22Rv1 (cell line): ENCODE results near the gene HSD17B11.
"Not testable (repeated sequence)": the region's sequence is repeated elsewhere in the genome, so short reads cannot be mapped to it uniquely, and the experiment has no call there.

Source experiments
- H3K27ac ChIP-seq: fragments of 450-650 bp; 2 replicates; pipeline ENCODE4 v1.5.1; 2017
- ZFX ChIP-seq: fragments of 450-650 bp; IDR thresholded peaks from 2 replicates; pipeline ENCODE4 v1.6.1; 2017; ENCODE audit warnings: antibody characterized with exemption, borderline replicate concordance
- TF ChIP-seq, protein P1 (sequence below): fragments of 450-650 bp; IDR thresholded peaks from 2 replicates; pipeline ENCODE4 v1.5.1; 2017; ENCODE audit warnings: mild to moderate bottlenecking

The HSD17B11 gene

DNA sequence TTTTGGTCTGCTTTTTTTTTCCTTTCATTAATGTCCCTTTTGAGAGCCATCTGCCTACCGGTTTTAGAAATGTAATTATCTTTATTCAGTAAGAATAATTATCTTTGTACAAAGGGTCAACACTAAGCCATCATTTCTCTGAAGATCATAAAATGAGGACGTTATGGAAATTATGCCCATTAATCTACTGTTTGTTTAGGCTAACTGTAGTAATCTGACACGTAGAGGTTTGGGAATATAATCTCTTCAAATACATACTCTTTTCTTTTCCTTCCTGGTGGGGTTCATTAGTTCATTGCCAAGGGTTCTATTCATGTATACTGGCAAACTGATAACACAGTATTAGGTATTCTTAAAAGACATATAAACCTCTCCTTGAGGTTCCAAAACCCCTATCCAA is 64.5 kb downstream of the HSD17B11 start:
- H3K27ac ChIP-seq: no peak overlapping the region
- TF ChIP-seq, protein P1, sequence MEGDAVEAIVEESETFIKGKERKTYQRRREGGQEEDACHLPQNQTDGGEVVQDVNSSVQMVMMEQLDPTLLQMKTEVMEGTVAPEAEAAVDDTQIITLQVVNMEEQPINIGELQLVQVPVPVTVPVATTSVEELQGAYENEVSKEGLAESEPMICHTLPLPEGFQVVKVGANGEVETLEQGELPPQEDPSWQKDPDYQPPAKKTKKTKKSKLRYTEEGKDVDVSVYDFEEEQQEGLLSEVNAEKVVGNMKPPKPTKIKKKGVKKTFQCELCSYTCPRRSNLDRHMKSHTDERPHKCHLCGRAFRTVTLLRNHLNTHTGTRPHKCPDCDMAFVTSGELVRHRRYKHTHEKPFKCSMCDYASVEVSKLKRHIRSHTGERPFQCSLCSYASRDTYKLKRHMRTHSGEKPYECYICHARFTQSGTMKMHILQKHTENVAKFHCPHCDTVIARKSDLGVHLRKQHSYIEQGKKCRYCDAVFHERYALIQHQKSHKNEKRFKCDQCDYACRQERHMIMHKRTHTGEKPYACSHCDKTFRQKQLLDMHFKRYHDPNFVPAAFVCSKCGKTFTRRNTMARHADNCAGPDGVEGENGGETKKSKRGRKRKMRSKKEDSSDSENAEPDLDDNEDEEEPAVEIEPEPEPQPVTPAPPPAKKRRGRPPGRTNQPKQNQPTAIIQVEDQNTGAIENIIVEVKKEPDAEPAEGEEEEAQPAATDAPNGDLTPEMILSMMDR: no peak
- no peak for TF ChIP-seq ZFX

DNA sequence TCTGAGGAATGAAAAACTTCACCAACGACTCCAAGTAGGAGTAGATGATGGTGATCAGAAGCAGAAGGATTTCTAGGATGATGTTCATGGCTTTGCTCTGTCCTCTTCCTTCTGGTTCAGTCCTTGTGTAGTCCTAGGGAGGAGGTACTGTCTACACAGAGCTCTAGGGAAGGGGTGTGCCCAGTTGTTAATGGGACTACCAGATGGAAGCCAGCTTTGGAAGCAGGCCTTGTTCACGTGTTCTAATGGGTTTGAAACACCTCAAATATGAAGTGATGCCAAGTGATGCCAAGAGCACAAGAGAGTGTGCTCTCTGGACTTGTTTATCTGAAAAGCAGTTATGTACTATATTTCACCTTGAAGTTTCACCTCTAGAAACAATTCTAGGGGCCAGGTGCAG is 68.2 kb downstream of the HSD17B11 start, which contains the start of gene HSD17B13:
TSS of gene HSD17B13 (minus strand) at position 129 of the 400 bp plus-strand sequence. CDS start at position 88, 41 bp downstream.
- no peak within 1 kb of the TSS for H3K27ac ChIP-seq
- no peak for TF ChIP-seq ZFX
- TF ChIP-seq, protein P1: no peak

DNA sequence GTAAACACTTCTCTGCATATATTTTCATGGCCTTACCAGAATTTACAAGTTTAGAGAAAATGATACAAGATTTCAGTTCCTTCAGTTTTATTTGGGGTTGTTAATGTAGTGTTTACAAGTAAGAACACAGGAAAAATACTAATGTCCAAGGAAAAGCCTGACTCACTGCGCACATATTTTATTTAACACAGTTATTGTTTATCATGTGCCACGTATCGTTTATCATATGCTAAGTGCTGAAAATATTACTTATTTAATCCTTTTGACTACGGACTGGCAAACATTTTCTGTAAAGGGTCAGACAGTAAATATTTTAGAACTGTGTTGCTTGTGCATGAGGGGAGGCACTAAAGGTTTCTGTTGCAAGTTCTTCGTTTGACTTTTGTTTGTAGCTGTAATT is 69.1 kb downstream of the HSD17B11 start:
- no peak overlapping the region for H3K27ac ChIP-seq
- TF ChIP-seq, protein P1: no peak
- no peak for TF ChIP-seq ZFX

DNA sequence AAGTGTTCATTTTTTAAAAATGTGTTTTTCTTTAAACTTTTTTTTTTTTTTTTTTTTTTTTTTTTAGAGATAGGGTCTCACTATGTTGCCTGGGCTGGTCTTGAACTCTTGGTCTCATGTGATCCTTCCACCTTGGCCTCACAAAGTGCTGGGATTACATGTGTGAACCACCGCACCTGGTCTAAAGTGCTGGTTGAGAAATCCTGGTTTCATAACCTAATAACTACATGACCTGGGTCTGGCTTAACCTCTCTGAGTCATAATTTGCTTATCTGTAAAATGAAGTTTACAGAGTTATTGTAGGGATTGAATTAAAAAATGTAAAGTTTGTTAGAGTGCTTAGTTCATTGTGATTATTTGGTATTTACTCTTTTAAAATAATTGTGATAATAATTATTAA is 73.5 kb downstream of the HSD17B11 start:
- TF ChIP-seq ZFX: no peak
- TF ChIP-seq, protein P1: no peak
- H3K27ac ChIP-seq: no peak overlapping the region

DNA sequence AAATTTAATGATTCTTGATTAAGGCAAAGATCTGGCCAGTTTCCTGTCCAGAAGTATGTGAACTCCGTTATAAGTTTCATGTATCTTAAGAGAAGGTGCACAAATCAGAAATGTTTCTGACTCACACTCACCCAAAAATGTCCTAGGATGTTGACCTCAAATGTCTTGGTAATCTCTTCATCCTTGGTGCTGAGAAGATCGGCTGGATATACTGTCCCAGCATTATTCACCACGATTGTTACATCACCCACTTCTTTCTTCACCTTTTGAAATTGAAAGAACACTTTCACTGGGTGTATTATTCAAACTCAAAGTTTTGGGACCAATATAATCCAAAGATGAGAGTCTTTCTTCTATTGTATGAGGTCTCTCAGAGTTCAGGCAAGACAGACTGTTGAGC is 74.0 kb downstream of the HSD17B11 start:
- no peak for TF ChIP-seq ZFX
- TF ChIP-seq, protein P1: no peak
- no peak overlapping the region for H3K27ac ChIP-seq

DNA sequence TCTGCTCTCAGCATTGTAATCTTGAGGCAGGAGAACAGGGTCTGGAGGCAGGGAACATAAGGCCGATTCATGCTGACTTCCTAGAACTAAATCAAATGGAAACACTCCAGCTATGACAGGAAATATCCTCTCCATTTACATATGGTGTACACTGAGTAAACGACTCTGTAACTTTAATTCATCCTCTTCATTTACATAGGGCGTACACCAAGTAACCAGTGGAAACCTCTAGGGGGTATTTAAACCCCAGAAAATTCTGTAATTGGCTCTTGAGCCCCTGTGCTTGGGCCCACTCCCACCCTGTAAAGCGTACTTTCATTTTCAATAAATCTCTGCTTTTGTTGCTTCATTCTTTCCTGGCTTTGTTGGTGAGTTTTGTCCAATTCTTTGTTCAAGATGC is 76.0 kb downstream of the HSD17B11 start:
- H3K27ac ChIP-seq: not testable (repeated sequence)

DNA sequence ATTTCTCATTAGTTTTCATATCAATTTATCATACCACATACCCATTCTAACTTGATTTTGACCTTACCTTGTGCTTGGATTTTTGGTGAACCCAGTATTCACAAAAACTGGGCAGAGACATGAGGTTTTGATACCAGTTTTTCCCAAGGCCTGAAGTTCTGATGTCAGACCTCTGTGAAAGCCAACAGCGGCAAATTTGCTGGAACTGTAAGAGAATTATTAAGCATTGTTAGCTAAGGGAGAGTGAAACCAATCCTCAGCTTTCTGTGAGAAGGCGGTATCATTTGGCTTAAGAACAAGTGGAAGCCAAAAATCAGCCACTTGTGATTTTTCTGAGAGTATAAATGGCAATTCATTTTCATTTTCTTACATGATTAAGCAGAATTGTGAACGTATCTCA is 77.2 kb downstream of the HSD17B11 start:
- TF ChIP-seq ZFX: no peak
- TF ChIP-seq, protein P1: no peak
- no peak overlapping the region for H3K27ac ChIP-seq

DNA sequence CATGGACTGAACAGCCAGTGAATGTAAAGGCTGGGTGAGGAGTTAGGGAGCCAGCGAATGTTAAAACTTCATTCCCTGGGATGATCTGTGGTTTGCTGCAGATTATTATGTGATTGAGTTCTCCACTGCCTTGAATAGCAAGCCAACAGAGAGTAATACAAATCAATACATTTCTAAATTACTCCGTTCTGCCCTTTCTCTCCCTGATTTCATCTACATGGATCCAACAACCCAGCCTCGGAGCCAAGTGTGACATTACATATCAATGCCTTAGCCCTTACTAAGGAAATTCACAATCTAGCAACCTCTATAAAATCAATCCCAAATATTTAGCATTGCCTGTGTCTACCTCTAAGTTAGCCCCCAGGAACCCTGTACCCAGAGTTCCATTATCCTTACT is 79.3 kb downstream of the HSD17B11 start:
- no peak for TF ChIP-seq ZFX
- TF ChIP-seq, protein P1: no peak
- H3K27ac ChIP-seq: no peak overlapping the region
